ENCODE data around the gene KCNH2. TPM values are rescaled to one million over a fixed set of nuclear protein-coding genes. Genes with fewer than 3 reads are reported as not detected.

Gene KCNH2
- total and polyA plus RNA-seq, 2 of the 8 experiments (the other 6 are each of a cell fraction or from before 2014, with no cell fraction given): 8.0 to 15.0 TPM

DNA sequence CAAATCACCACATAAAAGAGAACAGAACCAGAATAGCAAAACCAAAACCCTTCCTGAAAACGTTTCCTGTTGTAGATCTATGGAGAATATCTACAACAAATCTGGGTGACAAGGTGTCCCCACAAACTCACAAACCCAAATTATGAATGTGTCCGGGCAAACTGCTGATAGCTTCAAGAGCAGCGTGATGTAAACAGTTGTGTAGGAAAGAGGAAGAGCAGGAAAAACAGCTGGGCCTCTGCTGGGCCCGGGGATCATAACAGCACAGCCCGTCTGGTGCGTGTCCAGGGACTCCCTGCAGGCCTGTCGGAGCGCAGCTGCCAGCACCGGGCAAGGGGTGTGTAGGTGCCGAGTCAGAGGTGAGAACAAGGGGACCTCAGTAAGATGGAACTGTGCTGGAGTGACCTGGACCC lies 53.7 kb downstream of the KCNH2 start (continued):
- TF ChIP-seq, protein P1, sequence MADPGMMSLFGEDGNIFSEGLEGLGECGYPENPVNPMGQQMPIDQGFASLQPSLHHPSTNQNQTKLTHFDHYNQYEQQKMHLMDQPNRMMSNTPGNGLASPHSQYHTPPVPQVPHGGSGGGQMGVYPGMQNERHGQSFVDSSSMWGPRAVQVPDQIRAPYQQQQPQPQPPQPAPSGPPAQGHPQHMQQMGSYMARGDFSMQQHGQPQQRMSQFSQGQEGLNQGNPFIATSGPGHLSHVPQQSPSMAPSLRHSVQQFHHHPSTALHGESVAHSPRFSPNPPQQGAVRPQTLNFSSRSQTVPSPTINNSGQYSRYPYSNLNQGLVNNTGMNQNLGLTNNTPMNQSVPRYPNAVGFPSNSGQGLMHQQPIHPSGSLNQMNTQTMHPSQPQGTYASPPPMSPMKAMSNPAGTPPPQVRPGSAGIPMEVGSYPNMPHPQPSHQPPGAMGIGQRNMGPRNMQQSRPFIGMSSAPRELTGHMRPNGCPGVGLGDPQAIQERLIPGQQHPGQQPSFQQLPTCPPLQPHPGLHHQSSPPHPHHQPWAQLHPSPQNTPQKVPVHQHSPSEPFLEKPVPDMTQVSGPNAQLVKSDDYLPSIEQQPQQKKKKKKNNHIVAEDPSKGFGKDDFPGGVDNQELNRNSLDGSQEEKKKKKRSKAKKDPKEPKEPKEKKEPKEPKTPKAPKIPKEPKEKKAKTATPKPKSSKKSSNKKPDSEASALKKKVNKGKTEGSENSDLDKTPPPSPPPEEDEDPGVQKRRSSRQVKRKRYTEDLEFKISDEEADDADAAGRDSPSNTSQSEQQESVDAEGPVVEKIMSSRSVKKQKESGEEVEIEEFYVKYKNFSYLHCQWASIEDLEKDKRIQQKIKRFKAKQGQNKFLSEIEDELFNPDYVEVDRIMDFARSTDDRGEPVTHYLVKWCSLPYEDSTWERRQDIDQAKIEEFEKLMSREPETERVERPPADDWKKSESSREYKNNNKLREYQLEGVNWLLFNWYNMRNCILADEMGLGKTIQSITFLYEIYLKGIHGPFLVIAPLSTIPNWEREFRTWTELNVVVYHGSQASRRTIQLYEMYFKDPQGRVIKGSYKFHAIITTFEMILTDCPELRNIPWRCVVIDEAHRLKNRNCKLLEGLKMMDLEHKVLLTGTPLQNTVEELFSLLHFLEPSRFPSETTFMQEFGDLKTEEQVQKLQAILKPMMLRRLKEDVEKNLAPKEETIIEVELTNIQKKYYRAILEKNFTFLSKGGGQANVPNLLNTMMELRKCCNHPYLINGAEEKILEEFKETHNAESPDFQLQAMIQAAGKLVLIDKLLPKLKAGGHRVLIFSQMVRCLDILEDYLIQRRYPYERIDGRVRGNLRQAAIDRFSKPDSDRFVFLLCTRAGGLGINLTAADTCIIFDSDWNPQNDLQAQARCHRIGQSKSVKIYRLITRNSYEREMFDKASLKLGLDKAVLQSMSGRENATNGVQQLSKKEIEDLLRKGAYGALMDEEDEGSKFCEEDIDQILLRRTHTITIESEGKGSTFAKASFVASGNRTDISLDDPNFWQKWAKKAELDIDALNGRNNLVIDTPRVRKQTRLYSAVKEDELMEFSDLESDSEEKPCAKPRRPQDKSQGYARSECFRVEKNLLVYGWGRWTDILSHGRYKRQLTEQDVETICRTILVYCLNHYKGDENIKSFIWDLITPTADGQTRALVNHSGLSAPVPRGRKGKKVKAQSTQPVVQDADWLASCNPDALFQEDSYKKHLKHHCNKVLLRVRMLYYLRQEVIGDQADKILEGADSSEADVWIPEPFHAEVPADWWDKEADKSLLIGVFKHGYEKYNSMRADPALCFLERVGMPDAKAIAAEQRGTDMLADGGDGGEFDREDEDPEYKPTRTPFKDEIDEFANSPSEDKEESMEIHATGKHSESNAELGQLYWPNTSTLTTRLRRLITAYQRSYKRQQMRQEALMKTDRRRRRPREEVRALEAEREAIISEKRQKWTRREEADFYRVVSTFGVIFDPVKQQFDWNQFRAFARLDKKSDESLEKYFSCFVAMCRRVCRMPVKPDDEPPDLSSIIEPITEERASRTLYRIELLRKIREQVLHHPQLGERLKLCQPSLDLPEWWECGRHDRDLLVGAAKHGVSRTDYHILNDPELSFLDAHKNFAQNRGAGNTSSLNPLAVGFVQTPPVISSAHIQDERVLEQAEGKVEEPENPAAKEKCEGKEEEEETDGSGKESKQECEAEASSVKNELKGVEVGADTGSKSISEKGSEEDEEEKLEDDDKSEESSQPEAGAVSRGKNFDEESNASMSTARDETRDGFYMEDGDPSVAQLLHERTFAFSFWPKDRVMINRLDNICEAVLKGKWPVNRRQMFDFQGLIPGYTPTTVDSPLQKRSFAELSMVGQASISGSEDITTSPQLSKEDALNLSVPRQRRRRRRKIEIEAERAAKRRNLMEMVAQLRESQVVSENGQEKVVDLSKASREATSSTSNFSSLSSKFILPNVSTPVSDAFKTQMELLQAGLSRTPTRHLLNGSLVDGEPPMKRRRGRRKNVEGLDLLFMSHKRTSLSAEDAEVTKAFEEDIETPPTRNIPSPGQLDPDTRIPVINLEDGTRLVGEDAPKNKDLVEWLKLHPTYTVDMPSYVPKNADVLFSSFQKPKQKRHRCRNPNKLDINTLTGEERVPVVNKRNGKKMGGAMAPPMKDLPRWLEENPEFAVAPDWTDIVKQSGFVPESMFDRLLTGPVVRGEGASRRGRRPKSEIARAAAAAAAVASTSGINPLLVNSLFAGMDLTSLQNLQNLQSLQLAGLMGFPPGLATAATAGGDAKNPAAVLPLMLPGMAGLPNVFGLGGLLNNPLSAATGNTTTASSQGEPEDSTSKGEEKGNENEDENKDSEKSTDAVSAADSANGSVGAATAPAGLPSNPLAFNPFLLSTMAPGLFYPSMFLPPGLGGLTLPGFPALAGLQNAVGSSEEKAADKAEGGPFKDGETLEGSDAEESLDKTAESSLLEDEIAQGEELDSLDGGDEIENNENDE (IDR thresholded peaks at IDR 0.05; ENCODE audit: insufficient replicate concordance, low read length): no peak
- TF ChIP-seq SIN3A (conservative IDR thresholded peaks at IDR 0.05 in 1 of 2, IDR thresholded peaks at IDR 0.05 in 1 of 2; ENCODE audit: low read depth in 1 of 2, low read length in 2 of 2): no peak
- TF ChIP-seq POLR2A (IDR thresholded peaks at IDR 0.05; ENCODE audit: control extremely low read depth in 1 of 2, low read depth in 2 of 2, low read length in 2 of 2): no peak
- no peak for TF ChIP-seq FOSL1 (IDR thresholded peaks at IDR 0.05; ENCODE audit: insufficient read depth, low read depth, low read length)
- no peak for TF ChIP-seq RXRA (IDR thresholded peaks at IDR 0.05; ENCODE audit: insufficient read depth, low read depth, low read length)
- TF ChIP-seq CHD2 (IDR thresholded peaks at IDR 0.05; ENCODE audit: low read length): no peak
- TF ChIP-seq EP300 (IDR thresholded peaks at IDR 0.05; ENCODE audit: borderline replicate concordance in 1 of 2, low read depth in 2 of 2, low read length in 2 of 2): no peak
- no peak for TF ChIP-seq BACH1 (IDR thresholded peaks at IDR 0.05; ENCODE audit: low read length)
- TF ChIP-seq CEBPB (IDR thresholded peaks at IDR 0.05; ENCODE audit: low read depth, low read length): no peak
- TF ChIP-seq RNF2 (IDR thresholded peaks at IDR 0.05; ENCODE audit: borderline replicate concordance, low read depth, low read length, missing control alignments, poor library complexity, severe bottlenecking): no peak
- no peak for TF ChIP-seq POU5F1 (IDR thresholded peaks at IDR 0.05; ENCODE audit: low read depth, low read length)
- TF ChIP-seq KDM4A (IDR thresholded peaks at IDR 0.05; ENCODE audit: low read depth, low read length, severe bottlenecking): no peak

Measured in H1 (cell line).